HepG2 (cell line): Measurements from ENCODE around the gene PLN. TPM values are rescaled to one million over a fixed set of nuclear protein-coding genes. Genes with fewer than 3 reads are reported as not detected.

Source experiments
- ATAC-seq: fragments of 200-7000 bp; cut with Tn5 transposase; 3 replicates; pipeline ENCODE4 v1.9.1; 2020; ENCODE audit warnings: mild to moderate bottlenecking, moderate library complexity
- BruUV-seq: library from RNA; stranded (reverse); fragments of 400-500 nt; replicated peaks from 2 replicates; lab custom pipeline; 2021; lab: Mats Ljungman, UMichigan
- CTCF ChIA-PET: fragments of 300-600 bp; formaldehyde crosslinking; extraction: SDS; loops from one replicate; lab custom pipeline; 2021; ENCODE audit warnings: low total read pairs, inconsistent platforms, low intra/inter-chr PET ratio; lab: Yijun Ruan, JAX
- POLR2A ChIA-PET: fragments of 350-600 bp; sonication (Branson Sonifier 250); formaldehyde crosslinking; loops from one replicate; lab custom pipeline; 2020; ENCODE audit warnings: antibody characterized with exemption, inconsistent platforms; lab: Yijun Ruan, JAX
- DNase-seq: peaks from one replicate; pipeline ENCODE4 v3.0.0-alpha.2; 2015; ENCODE audit warnings: low spot score
- FAIRE-seq: peaks from 3 replicates; lab custom pipeline; 2011; peaks lifted over from hg19 to GRCh38; lab: Jason Lieb, UNC
- H2AFZ ChIP-seq: one replicate; pipeline ENCODE4 v1.6.1; 2011; ENCODE audit warnings: low read length, inconsistent platforms
- H3K27ac ChIP-seq: fragments of 300-600 bp; 3 replicates; pipeline ENCODE4 v1.8.0; 2011; ENCODE audit warnings: mixed run types, mild to moderate bottlenecking, mixed read lengths, low read length, inconsistent platforms; ENCODE audit not compliant: insufficient read depth; ENCODE audit errors: extremely low read length
- H3K27me3 ChIP-seq, 2 experiments: fragments of 200-600 bp in 1 of 2; 2 replicates in 1 of 2; 3 replicates in 1 of 2; pipeline versions ENCODE4 v1.6.0 to v1.8.0; 2011; ENCODE audit warnings: low read length in 2 of 2, mild to moderate bottlenecking in 2 of 2, moderate library complexity in 2 of 2, inconsistent platforms in 1 of 2; ENCODE audit not compliant: insufficient read depth in 2 of 2, control insufficient read depth in 1 of 2
- H3K36me3 ChIP-seq, 2 experiments: fragments of 200-600 bp in 1 of 2; replicated peaks in 1 of 2; 2 replicates in 1 of 2; 3 replicates in 1 of 2; pipeline versions ENCODE4 v1.5.1 to v1.8.0; 2011; ENCODE audit warnings: low read length in 2 of 2, inconsistent platforms in 1 of 2; ENCODE audit not compliant: insufficient read depth in 2 of 2, control insufficient read depth in 1 of 2
- H3K4me1 ChIP-seq: 2 replicates; pipeline ENCODE4 v1.5.1; 2012; ENCODE audit warnings: low read length, inconsistent platforms; ENCODE audit not compliant: insufficient read depth
- H3K4me2 ChIP-seq: 2 replicates; pipeline ENCODE4 v1.6.0; 2011; ENCODE audit warnings: low read depth, low read length, inconsistent platforms
- H3K4me3 ChIP-seq, 3 experiments: fragments of 200-600 bp in 1 of 3; sonication (generic), shearing (Covaris generic) in 1 of 3; replicated peaks in 1 of 3; 2 replicates each; pipeline ENCODE4 v1.5.1; 2011 to 2016; ENCODE audit warnings: low read length in 3 of 3, inconsistent platforms in 2 of 3, low read depth in 2 of 3, mild to moderate bottlenecking in 2 of 3, control low read depth in 1 of 3, mixed read lengths in 1 of 3; ENCODE audit not compliant: insufficient read depth in 1 of 3
- H3K79me2 ChIP-seq: one replicate; pipeline ENCODE4 v1.6.1; 2011; ENCODE audit warnings: low read length, inconsistent platforms; ENCODE audit not compliant: insufficient read depth
- H3K9ac ChIP-seq: 2 replicates; pipeline ENCODE4 v1.6.0; 2011; ENCODE audit warnings: mild to moderate bottlenecking, low read depth, low read length, inconsistent platforms; ENCODE audit not compliant: insufficient read depth
- H3K9me3 ChIP-seq: 2 replicates; pipeline ENCODE4 v1.5.1; 2012; ENCODE audit warnings: mild to moderate bottlenecking, low read length
- H4K20me1 ChIP-seq: 2 replicates; pipeline ENCODE4 v1.6.0; 2011; ENCODE audit warnings: inconsistent platforms, mild to moderate bottlenecking, low read length, moderate library complexity; ENCODE audit not compliant: insufficient read depth
- ATF3 ChIP-seq: sonication (generic); formaldehyde crosslinking; IDR thresholded peaks from 2 replicates; pipeline ENCODE4 v1.4.0; 2020; ENCODE audit warnings: missing genetic modification reagents
- EED ChIP-seq: sonication (generic); formaldehyde crosslinking; IDR thresholded peaks from 2 replicates; pipeline ENCODE4 v1.5.0; 2020; ENCODE audit warnings: mild to moderate bottlenecking, missing genetic modification reagents
- FOXO1 ChIP-seq: sonication (generic); formaldehyde crosslinking; IDR thresholded peaks from 2 replicates; pipeline ENCODE4 v1.4.0; 2020; ENCODE audit warnings: missing genetic modification reagents
- GMEB2 ChIP-seq: IDR thresholded peaks from 2 replicates; pipeline ENCODE4 v1.6.1; 2016; ENCODE audit warnings: missing biosample characterization, missing genetic modification reagents, low read depth
- MAF1 ChIP-seq: sonication (generic); formaldehyde crosslinking; IDR thresholded peaks from 2 replicates; pipeline ENCODE4 v1.5.0; 2020; ENCODE audit warnings: missing genetic modification reagents, borderline replicate concordance
- PAX8 ChIP-seq: sonication (generic); formaldehyde crosslinking; IDR thresholded peaks from 2 replicates; pipeline ENCODE4 v1.8.0; 2022; ENCODE audit warnings: mild to moderate bottlenecking, missing genetic modification reagents, borderline replicate concordance
- SIN3B ChIP-seq: fragments of 150-350 bp; IDR thresholded peaks from 2 replicates; pipeline ENCODE4 v1.6.1; 2014; ENCODE audit warnings: low read length
- ZNF562 ChIP-seq: sonication (generic); formaldehyde crosslinking; IDR thresholded peaks from 2 replicates; pipeline ENCODE4 v1.8.0; 2022; ENCODE audit warnings: missing genetic modification reagents, borderline replicate concordance
- ZNF75D ChIP-seq: sonication (generic); formaldehyde crosslinking; IDR thresholded peaks from 2 replicates; pipeline ENCODE4 v1.8.1; 2023; ENCODE audit warnings: missing genetic modification reagents, mild to moderate bottlenecking, borderline replicate concordance
- ZSCAN20 ChIP-seq: sonication (generic); formaldehyde crosslinking; IDR thresholded peaks from 2 replicates; pipeline ENCODE4 v1.4.0; 2020; ENCODE audit warnings: missing genetic modification reagents, mild to moderate bottlenecking, borderline replicate concordance
- WGBS: methylation state at CpG from one replicate; pipeline ENCODE4 v1.1.6; 2017; ENCODE audit warnings: low lambda C conversion rate; 5-methylcytosine and 5-hydroxymethylcytosine counted together
- in situ Hi-C: cut with HindIII; loops from 2 replicates; pipeline ENCODE4 v1.10.0; 2017; ENCODE audit warnings: low pct_unique_long_range_greater_than_20kb; ENCODE audit not compliant: extremely low pct_ligation_motif_present
- intact Hi-C: fragments of 100-400 bp; cut with micrococcal nuclease; formaldehyde crosslinking; loops from one replicate; pipeline ENCODE4 v1.10.0; 2022; ENCODE audit not compliant: unreplicated experiment
- polyA plus RNA-seq, 8 experiments: library from polyadenylated mRNA; depleted of rRNA in 3 of 8; stranded (reverse) in 7 of 8; unstranded in 1 of 8; fragments of >200 nt; fragmentation: Illumina TruSeq in 4 of 8; extraction: Trizol in 4 of 8; gene quantifications; 2 replicates each; pipeline versions ENCODE4 v1.2.1 to v1.2.3, GENCODE V29; 2011 to 2016; ENCODE audit warnings: low read depth in 4 of 8, missing spikeins in 1 of 8, mixed read lengths in 1 of 8; ENCODE audit not compliant: insufficient read depth in 1 of 8
- total RNA-seq, 5 experiments: library from RNA; depleted of rRNA; stranded (reverse); fragments of >200 nt; fragmentation: Illumina TruSeq; extraction: Trizol; gene quantifications; 2 replicates each; pipeline ENCODE4 v1.2.3, GENCODE V29; 2016; ENCODE audit warnings: low read depth in 1 of 5
- TF ChIP-seq, protein P1 (sequence below): sonication (generic); formaldehyde crosslinking; IDR thresholded peaks from 2 replicates; pipeline ENCODE4 v1.5.0; 2020; ENCODE audit warnings: mild to moderate bottlenecking, missing genetic modification reagents, moderate library complexity
- TF ChIP-seq, protein P2 (sequence below): sonication (generic); formaldehyde crosslinking; IDR thresholded peaks from 2 replicates; pipeline ENCODE4 v1.8.0; 2022; ENCODE audit warnings: mild to moderate bottlenecking, missing genetic modification reagents
- TF ChIP-seq, protein P3 (sequence below): sonication (generic); formaldehyde crosslinking; IDR thresholded peaks from 2 replicates; pipeline ENCODE4 v1.8.1; 2023; ENCODE audit warnings: mild to moderate bottlenecking, missing genetic modification reagents, borderline replicate concordance

PLN gene
- total and polyA plus RNA-seq, 2 of the 13 experiments (the other 11 are each of a cell fraction or from before 2014, with no cell fraction given): not detected

DNA sequence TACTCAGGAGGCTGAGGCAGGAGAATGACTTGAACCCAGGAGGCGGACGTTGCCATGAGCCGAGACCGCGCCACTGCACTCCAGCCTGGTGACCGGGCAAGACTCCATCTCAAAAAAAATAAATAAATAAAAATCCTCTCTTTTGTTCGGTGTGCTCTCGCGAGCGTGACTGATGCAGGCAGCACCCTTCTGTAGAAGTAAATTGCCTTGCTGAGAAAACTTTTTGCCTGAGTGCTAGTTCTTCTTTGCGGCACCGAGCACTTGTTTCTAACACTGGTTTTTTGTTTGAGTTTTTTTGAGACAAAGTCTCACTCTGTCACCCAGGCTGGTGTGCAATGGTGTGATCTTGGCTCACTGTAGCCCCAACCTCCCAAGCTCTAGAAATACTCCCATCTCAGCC is 30.5 kb downstream of the PLN start:
- H3K27ac ChIP-seq: no peak overlapping the region
- 0 out of 2 replicates have a peak, but pooled peaks have one; percentile 53 for TF ChIP-seq ZNF562 (CRISPR knock-in tag)
- TF ChIP-seq, protein P1, sequence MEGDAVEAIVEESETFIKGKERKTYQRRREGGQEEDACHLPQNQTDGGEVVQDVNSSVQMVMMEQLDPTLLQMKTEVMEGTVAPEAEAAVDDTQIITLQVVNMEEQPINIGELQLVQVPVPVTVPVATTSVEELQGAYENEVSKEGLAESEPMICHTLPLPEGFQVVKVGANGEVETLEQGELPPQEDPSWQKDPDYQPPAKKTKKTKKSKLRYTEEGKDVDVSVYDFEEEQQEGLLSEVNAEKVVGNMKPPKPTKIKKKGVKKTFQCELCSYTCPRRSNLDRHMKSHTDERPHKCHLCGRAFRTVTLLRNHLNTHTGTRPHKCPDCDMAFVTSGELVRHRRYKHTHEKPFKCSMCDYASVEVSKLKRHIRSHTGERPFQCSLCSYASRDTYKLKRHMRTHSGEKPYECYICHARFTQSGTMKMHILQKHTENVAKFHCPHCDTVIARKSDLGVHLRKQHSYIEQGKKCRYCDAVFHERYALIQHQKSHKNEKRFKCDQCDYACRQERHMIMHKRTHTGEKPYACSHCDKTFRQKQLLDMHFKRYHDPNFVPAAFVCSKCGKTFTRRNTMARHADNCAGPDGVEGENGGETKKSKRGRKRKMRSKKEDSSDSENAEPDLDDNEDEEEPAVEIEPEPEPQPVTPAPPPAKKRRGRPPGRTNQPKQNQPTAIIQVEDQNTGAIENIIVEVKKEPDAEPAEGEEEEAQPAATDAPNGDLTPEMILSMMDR (CRISPR knock-in tag): no peak
- no peak for ATAC-seq
- no peaks in the 10 kb centered on the region for H3K79me2 ChIP-seq
- in situ Hi-C loops: loop anchor here (25.0 kb wide), 2 partner anchors 591 to 741 kb away; no protein-coding TSS in a partner anchor
- intact Hi-C loops: no loop called here
- CTCF ChIA-PET: interaction anchor here (1.3 kb wide), 1 partner anchor 295 kb away, joined by 5 read pairs; no protein-coding TSS in a partner anchor
- no peak overlapping the region for H3K9ac ChIP-seq
- no TSS peak for BruUV-seq
- POLR2A ChIA-PET: no interaction called here
- no peaks in the 10 kb centered on the region for H4K20me1 ChIP-seq
- H3K36me3 ChIP-seq: no peaks in the 10 kb centered on the region
- H3K27me3 ChIP-seq: no peaks in the 10 kb centered on the region; a peak in 1 of 5 replicates
- no peaks in the 10 kb centered on the region for H3K4me1 ChIP-seq
- FAIRE-seq: no peak
- no peak overlapping the region for H3K4me2 ChIP-seq
- no peak overlapping the region for H2AFZ ChIP-seq
- no peak overlapping the region for H3K4me3 ChIP-seq
- DNase-seq: no peak
- 89% methylated on average over 12 of the region's 12 CpGs for WGBS
- peaks cover 29% of the 10 kb centered on the region for H3K9me3 ChIP-seq

DNA sequence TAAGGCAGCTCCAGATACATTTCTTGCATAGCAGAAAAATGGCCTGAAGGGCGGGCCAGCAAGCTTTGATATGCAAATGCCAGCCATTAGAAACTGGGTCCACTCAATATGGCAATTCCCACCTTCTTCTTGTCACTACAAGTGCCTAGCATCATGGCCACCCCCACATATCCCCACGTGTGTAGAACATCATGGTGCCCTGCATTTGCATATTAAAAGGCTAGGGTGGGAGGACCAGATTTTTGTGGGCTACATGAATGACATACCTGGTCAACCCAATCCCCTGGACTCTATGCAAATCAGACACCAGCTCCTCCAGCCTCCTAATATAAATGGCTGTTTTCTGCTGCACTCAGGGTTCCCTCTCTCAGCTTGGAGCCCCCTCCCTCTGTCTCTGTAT is 31.7 kb downstream of the PLN start:
- Histone ChIP-seq H3K4me3 (no peak overlapping the region), H3K27me3 (no peaks in the 10 kb centered on the region; a peak in 1 of 5 replicates), H3K36me3 (no peaks in the 10 kb centered on the region), H3K79me2 (no peaks in the 10 kb centered on the region), H3K9me3 (peaks cover 18% of the 10 kb centered on the region), H3K4me1 (no peaks in the 10 kb centered on the region), H3K9ac (no peak overlapping the region), H2AFZ (no peak overlapping the region), H4K20me1 (no peaks in the 10 kb centered on the region), H3K4me2 (no peak overlapping the region), H3K27ac (no peak overlapping the region)
- WGBS: 10% methylated on average over 2 of the region's 2 CpGs
- intact Hi-C loops (loop anchor here (1.0 to 10.0 kb wide), 4 partner anchors 15 to 1125 kb away; no protein-coding TSS in a partner anchor), in situ Hi-C loops (loop anchor here (25.0 kb wide), 2 partner anchors 592 to 742 kb away; no protein-coding TSS in a partner anchor)
- no peak for ATAC-seq
- CTCF ChIA-PET: interaction anchor here (1.3 to 2.0 kb wide), 2 partner anchors 296 to 604 kb away, joined by 5 to 25 read pairs; no protein-coding TSS in a partner anchor
- FAIRE-seq: no peak
- DNase-seq: no peak
- BruUV-seq: no TSS peak
- POLR2A ChIA-PET: no interaction called here
- TF ChIP-seq ZNF75D: no peak
- no peak for TF ChIP-seq FOXO1 (CRISPR knock-in tag)
- no peak for TF ChIP-seq PAX8
- TF ChIP-seq SIN3B: no peak
- TF ChIP-seq, protein P2, sequence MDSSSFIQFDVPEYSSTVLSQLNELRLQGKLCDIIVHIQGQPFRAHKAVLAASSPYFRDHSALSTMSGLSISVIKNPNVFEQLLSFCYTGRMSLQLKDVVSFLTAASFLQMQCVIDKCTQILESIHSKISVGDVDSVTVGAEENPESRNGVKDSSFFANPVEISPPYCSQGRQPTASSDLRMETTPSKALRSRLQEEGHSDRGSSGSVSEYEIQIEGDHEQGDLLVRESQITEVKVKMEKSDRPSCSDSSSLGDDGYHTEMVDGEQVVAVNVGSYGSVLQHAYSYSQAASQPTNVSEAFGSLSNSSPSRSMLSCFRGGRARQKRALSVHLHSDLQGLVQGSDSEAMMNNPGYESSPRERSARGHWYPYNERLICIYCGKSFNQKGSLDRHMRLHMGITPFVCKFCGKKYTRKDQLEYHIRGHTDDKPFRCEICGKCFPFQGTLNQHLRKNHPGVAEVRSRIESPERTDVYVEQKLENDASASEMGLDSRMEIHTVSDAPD: no peak
- TF ChIP-seq MAF1: no peak
- TF ChIP-seq EED (CRISPR knock-in tag): no peak
- no peak for TF ChIP-seq ZSCAN20
- TF ChIP-seq, protein P3, sequence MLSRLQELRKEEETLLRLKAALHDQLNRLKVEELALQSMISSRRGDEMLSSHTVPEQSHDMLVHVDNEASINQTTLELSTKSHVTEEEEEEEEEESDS (CRISPR knock-in tag): no peak
- no peak for TF ChIP-seq GMEB2 (CRISPR knock-in tag)
- no peak for TF ChIP-seq ATF3 (CRISPR knock-in tag)
